ENCODE results near the gene CBY1. TPM values are rescaled to one million over a fixed set of nuclear protein-coding genes. Genes with fewer than 3 reads are reported as not detected.
A peak's percentile ranks its signal among the peaks of the same experiment; 100 is the strongest.

The CBY1 gene
- total and polyA plus RNA-seq, 10 of the 15 experiments (the other 5 are each of a cell fraction or from before 2014, with no cell fraction given), result 7.3 to 18.6 (median 11.9) TPM

DNA sequence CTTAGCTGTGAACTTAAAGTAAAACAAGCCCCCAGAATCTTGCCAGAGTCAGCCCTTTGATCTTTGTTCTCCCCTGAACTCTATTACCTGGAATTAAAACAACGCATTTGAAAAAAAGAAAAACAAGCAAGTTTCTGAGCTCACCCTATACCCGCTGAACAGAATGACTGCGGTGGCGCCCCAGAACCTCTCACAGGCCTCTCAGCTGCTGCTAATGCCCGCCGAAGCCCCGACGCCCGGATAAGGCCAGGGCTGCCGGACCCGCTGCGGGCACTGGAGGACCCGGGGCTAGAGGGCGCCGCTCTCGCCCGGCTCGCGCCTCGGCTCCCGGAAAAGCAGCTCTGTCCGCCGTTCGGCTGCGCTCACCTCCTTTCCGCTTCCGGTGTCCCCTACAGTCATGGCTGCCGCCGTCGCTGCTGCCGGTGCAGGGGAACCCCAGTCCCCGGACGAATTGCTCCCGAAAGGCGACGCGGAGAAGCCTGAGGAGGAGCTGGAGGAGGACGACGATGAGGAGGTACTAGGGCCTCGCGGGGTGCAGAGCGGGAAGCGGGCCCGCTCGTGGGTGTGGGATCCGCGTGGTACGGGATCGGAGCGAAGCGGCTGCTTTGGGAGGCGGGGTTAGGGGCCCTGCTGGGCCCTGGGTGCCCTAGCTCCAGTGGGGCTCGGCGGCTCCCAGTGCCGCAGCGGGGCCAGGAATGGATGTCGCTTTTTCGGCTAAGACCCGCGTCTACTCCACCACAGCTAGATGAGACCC is 25.3 kb downstream of the CBY1 start, which contains the start of gene TOMM22 (continued):
- TF ChIP-seq NKRF (conservative IDR thresholded peaks at IDR 0.05), result peak; percentile 93
- peak; percentile 62; the same call in 1 of the 2 replicates for TF ChIP-seq TCF3 (IDR thresholded peaks at IDR 0.05; ENCODE audit: borderline replicate concordance, insufficient read depth, low read depth, low read length)
- TF ChIP-seq, protein P1, sequence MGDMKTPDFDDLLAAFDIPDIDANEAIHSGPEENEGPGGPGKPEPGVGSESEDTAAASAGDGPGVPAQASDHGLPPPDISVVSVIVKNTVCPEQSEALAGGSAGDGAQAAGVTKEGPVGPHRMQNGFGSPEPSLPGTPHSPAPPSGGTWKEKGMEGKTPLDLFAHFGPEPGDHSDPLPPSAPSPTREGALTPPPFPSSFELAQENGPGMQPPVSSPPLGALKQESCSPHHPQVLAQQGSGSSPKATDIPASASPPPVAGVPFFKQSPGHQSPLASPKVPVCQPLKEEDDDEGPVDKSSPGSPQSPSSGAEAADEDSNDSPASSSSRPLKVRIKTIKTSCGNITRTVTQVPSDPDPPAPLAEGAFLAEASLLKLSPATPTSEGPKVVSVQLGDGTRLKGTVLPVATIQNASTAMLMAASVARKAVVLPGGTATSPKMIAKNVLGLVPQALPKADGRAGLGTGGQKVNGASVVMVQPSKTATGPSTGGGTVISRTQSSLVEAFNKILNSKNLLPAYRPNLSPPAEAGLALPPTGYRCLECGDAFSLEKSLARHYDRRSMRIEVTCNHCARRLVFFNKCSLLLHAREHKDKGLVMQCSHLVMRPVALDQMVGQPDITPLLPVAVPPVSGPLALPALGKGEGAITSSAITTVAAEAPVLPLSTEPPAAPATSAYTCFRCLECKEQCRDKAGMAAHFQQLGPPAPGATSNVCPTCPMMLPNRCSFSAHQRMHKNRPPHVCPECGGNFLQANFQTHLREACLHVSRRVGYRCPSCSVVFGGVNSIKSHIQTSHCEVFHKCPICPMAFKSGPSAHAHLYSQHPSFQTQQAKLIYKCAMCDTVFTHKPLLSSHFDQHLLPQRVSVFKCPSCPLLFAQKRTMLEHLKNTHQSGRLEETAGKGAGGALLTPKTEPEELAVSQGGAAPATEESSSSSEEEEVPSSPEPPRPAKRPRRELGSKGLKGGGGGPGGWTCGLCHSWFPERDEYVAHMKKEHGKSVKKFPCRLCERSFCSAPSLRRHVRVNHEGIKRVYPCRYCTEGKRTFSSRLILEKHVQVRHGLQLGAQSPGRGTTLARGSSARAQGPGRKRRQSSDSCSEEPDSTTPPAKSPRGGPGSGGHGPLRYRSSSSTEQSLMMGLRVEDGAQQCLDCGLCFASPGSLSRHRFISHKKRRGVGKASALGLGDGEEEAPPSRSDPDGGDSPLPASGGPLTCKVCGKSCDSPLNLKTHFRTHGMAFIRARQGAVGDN (IDR thresholded peaks at IDR 0.05), result no peak
- no peak for TF ChIP-seq RFX5 (IDR thresholded peaks at IDR 0.05; ENCODE audit: low read depth, low read length)
- TF ChIP-seq EP300 (IDR thresholded peaks at IDR 0.05; ENCODE audit: borderline replicate concordance in 1 of 2, control insufficient read depth in 1 of 2, low read depth in 2 of 2, low read length in 2 of 2), result no peak
- TF ChIP-seq PML (IDR thresholded peaks at IDR 0.05; ENCODE audit: low read length), result peak; percentile 87; the same call in 1 of the 2 replicates
- no peak for TF ChIP-seq ATF2 (IDR thresholded peaks at IDR 0.05; ENCODE audit: low read length)
- TF ChIP-seq SREBF1 (IDR thresholded peaks at IDR 0.05; ENCODE audit: low read length), result peak; percentile 42; the same call in 1 of the 2 replicates
- peak; percentile 86 for TF ChIP-seq HCFC1 (IDR thresholded peaks at IDR 0.05; ENCODE audit: low read length)
- TF ChIP-seq PBX3 (IDR thresholded peaks at IDR 0.05; ENCODE audit: insufficient replicate concordance, low read depth, low read length), result peak; percentile 4
- TF ChIP-seq ZNF384 (IDR thresholded peaks at IDR 0.05; ENCODE audit: borderline replicate concordance, low read depth, low read length), result no peak
- TF ChIP-seq, protein P2, sequence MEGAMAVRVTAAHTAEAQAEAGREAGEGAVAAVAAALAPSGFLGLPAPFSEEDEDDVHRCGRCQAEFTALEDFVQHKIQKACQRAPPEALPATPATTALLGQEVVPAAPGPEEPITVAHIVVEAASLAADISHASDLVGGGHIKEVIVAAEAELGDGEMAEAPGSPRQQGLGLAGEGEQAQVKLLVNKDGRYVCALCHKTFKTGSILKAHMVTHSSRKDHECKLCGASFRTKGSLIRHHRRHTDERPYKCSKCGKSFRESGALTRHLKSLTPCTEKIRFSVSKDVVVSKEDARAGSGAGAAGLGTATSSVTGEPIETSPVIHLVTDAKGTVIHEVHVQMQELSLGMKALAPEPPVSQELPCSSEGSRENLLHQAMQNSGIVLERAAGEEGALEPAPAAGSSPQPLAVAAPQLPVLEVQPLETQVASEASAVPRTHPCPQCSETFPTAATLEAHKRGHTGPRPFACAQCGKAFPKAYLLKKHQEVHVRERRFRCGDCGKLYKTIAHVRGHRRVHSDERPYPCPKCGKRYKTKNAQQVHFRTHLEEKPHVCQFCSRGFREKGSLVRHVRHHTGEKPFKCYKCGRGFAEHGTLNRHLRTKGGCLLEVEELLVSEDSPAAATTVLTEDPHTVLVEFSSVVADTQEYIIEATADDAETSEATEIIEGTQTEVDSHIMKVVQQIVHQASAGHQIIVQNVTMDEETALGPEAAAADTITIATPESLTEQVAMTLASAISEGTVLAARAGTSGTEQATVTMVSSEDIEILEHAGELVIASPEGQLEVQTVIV (IDR thresholded peaks at IDR 0.05; ENCODE audit: borderline replicate concordance, partially characterized antibody), result peak; percentile 62
- peak; percentile 99 for TF ChIP-seq GABPA (IDR thresholded peaks at IDR 0.05; ENCODE audit: low read depth)
- peak; percentile 84 for TF ChIP-seq KLF5 (IDR thresholded peaks at IDR 0.05; ENCODE audit: partially characterized antibody)
- peak; percentile 68; the same call in 1 of the 2 replicates for TF ChIP-seq TBL1XR1 (IDR thresholded peaks at IDR 0.05; ENCODE audit: low read depth, low read length)
- no peak; the same call in 1 of the 2 replicates for TF ChIP-seq MTA3 (IDR thresholded peaks at IDR 0.05; ENCODE audit: borderline replicate concordance, low read length)
- peak; percentile 49 to 70; a peak in 3 of 4 replicates for TF ChIP-seq BHLHE40 (IDR thresholded peaks at IDR 0.05; ENCODE audit: borderline replicate concordance in 1 of 2, low read depth in 2 of 2, low read length in 1 of 2)
